ENCODE data around the gene PDGFA. TPM values are rescaled to one million over a fixed set of nuclear protein-coding genes. Genes with fewer than 3 reads are reported as not detected.

The PDGFA gene
- 33.7 and 37.0 TPM in 2 replicates for total RNA-seq (2014; rRNA removed)
- polyA plus RNA-seq (2012): 40.0 TPM

DNA sequence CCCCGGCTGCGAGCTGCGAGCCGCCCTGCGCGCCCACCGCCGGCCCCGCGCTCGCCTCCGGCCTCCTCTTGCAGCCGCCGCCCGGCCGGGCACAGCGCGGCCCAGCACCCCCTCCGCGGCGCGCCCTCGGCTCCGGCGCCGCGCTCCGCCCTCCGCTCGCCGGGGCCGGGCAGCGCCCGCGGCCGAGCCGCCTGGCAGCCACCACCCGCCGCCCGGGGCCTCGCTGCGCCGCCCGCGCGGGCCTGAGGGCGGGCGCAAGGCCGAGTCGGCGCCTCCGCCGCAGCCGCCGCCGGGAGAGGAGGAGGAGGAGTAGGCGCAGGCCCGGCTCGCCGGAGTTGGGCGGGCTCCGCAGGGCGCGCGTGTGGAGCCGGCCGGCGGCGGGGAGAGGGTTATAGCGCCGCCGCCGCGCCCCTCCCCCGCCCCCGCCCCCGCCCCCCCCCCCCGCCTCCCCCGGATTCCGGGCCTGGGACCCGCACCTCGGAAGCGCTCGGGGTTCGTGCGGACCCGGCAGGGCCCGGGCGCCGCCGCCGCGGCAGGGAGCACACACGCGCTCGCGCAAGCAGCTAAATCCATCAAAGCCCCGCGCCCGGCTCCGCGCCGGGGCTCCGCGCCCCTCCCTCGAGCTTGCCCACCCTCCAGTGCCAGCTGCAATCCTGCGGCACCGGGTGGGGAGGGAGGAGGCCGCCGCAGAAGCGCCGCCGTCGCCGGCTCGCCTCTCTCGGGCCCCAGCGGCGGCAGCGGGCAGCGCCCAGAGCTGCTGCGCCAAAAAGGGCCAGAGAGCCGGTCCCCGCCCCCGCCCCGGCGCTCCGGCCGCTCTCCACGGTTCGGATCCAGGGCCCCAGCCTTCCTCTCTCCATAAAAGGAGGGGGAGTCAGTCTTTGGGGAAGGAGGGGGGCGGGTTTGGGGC is at the start of gene PDGFA:
Gene PDGFA, minus strand, starts transcription at position 363 of the 907 bp plus-strand sequence. CDS start 845 bp downstream, outside the sequence.
- DNase-seq (ENCODE audit: low read depth): peak; percentile 80

DNA sequence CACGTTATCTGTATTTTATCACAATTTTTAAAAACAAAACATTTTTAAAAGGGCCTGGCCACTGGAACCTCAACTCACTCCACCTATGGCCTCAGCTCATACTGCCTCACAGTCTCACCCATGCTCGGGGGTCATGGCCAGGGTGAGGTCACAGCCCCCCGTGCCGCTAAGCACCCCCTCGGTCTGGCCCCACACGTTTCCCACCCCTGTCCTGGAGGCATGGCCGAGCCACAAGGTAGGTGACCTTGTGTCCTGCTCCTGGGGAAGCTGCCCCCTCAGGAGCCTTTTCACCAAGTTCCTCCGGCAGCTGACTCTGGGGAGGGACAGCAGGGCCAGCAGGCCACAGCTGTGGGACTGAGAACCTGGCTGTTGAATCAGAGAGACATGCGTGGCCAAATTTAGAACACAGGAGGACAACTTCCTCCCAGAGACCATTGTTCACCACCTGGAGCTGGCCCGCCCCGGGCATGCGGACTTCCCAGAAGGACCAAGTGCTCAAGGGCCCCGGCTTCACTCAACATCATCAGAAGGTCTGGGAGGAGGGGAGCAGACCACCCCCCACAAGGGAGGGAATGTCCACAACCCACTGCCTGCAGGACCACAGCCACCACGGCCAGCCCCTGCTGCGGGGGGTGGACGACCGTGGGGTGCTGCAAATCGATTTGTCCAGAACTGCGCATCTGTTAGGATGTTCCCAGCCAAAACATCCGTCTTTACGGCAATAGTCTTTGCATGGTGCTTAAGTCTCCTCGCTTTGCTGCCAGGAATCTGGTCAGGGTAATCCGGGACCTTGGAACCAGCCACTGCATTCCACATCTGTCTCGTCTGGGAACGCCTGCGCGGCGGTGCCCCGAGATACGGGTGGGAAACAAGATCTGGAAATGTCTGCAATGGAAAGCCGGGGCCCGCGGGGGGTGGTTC is 48.6 kb upstream of the PDGFA start:
- peak; percentile 42 for DNase-seq (ENCODE audit: low read depth)

DNA sequence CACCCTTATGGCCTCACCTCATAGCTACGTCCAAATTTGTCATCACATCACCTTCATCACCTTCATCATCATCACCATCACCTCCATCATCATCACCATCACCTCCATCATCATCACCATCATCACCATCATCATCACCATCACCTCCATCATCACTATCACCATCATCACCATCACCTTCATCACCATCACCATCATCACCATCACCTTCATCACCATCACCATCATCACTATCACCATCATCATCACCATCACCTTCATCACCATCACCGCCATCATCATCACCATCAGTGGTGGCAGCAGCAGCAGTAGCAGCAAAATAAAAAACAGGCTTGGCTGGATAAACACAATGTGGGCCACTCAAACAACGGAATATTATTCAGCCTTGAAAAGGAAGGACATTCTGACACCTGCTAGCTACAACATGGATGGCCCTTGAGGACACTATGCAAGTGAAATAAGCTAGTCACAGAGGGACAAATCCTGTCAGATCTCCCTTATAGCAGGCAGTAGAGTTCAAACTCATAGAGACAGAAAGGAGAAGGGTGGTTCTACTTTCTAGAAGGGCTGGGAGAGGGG is 47.7 kb upstream of the PDGFA start:
- no peak for DNase-seq (ENCODE audit: low read depth)

DNA sequence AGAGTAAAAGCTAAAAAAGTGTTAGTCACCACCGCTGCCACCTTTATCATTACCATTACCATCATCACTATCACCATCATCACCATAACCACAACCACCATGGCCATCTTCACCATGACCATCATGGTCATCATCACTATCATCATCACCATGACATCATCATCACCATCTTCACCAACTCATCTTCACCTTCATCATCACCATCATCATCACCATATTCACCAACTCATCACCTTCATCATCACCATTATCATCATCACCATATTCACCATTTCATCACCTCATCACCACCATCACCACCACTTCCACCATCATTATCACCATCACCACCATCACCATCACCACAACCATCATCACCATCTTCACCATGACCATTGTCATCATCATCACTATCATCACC is 46.5 kb upstream of the PDGFA start:
- DNase-seq (ENCODE audit: low read depth): no peak

DNA sequence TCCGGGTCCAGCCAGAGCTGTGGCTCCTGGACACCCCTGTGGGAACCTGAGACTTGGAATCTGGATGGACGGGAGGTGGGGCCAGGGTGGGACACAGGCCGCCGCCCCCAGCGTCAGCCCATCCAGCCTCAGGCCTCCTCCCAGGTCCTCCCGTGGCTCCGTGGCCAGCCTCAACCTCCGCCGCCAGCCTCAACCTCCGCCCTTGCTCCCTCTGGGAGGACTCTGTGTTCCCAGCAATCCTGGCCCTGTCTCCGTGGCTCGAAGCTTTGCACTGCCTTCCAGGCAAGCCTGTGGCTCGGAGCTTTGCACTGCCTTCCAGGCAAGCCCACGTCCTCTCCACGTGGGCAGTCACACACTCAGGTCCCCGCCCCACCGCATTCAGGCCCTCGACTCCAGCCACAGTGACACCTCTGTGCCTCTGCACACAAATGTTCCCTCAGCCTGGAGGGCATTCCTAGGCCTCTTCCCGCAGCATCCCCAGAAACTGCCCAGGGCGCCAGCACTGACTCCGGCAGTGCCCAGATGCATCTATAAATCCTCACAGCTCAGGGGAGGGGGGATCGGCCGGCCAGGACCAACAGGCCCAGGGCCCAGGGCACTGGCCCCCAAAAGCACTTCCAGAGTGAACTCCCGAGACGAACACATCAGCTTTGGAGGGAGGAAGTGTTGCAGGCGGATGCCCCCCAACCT is 44.7 kb upstream of the PDGFA start:
- DNase-seq (ENCODE audit: low read depth): no peak

DNA sequence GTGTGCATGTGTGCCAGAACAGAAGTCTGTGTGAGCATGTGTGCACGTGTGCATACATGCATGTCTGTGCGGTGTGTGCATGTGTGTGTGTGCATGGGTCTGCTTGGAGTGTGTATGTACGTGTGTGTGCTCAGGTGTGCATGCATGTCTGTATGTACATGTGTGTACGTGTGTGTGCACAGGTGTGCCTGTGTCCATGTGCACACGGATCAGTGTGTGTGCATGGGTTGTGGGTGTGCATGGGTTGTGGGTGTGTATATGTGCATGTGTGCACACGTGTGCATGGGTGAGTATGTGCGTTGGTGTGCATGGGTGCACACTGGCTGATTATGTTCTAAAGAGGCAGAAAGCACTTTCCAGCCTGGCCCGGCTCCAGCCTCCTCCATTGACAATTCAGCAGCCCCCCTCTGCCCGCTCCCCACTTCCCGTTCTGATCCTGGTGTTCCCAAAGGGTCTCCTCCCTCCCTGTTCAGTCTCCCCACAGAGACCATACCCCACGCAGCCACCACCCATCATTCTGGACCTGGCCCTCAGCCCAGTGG is 44.1 kb upstream of the PDGFA start:
- DNase-seq (ENCODE audit: low read depth): no peak

DNA sequence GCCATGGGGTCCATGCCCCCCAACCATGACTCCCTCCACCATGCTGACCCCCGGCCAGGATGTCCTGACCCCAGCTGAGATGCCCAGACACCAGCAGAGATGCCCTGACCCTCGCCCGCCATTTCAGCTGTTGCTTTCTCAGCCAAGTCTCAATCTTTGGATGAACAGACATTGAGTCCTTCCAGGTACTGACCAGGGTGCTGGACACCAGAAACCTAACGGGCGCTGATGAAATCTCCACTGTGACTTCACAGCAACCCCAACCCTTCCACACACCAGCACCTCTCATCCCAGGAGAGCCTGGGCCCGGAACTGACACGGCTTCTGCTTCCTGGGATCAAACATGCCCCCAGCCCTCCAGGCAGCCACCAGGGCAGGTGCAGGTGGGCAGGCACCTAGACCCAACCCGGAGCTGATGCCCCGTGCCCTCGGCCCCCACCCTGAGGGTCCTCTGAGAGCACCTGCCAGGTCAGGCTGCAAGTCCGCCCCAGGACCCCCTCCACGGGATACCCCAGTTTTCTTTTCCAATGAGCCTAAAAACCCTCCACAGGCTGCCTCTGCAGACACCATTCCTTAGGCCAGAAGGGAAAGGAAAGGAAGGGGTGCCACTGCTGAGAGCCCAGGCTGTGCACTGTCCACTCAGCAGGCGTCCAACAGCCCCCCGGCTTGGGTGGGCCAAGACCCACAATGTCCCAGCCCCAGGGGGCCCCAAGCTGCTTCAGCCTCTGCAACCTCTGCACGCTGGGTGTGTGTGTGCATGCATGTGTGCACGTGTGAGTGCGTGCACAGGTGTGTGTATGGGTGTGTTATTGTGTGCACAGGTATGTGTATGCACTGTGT is 43.4 kb upstream of the PDGFA start:
- no peak for DNase-seq (ENCODE audit: low read depth)

DNA sequence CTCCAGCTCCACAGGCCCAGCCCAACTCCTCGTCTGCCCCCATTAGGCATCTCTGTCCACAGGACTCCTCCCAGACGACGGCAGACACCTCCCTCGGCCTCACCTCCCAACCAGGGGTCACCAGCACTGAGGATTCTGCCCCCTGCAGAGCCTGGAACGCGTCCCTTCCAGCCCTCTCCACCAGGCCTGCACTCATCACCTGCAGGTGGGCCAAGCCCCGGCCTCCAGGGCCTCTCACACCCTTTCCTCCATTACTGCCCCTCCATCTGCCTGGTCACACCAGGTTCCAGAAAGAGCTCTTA is 42.7 kb upstream of the PDGFA start:
- no peak for DNase-seq (ENCODE audit: low read depth)

DNA sequence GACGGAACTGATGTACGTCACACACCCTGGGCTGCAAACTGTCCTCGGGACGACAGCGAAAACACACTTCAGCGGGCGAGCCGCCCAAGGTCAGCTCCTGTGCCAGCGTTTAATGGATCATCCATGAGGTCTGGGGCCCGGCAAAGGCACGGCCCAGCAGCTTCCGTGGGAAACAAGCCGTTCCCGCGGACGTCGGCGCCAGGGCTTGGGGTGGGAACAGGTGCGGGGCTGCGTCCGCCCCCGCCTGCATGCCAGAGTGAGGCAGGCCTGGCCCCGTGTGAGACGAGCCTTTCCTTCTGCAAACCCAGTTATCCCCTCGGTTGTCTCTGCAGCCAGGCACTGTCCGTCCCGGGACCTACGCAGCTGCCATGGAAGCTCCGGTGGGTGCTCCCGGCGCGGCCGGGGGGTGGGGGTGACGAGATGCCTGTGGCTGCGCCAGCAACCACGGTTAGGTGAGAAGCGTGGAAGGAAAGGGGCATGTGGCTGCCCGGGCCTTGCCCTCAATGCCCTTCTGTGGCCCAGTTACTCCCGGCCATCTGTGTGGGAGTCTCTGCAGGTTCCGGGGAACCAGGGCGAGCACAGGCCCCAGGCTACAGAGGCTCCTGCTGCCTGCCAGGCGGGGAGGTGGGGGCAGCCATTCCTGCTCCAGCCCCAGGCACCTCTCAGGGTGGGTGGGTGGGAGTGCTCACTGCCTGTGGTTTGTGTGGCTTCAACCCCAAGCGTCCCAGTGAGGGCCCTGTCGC is 42.2 kb upstream of the PDGFA start:
- DNase-seq (ENCODE audit: low read depth): peak; percentile 79

DNA sequence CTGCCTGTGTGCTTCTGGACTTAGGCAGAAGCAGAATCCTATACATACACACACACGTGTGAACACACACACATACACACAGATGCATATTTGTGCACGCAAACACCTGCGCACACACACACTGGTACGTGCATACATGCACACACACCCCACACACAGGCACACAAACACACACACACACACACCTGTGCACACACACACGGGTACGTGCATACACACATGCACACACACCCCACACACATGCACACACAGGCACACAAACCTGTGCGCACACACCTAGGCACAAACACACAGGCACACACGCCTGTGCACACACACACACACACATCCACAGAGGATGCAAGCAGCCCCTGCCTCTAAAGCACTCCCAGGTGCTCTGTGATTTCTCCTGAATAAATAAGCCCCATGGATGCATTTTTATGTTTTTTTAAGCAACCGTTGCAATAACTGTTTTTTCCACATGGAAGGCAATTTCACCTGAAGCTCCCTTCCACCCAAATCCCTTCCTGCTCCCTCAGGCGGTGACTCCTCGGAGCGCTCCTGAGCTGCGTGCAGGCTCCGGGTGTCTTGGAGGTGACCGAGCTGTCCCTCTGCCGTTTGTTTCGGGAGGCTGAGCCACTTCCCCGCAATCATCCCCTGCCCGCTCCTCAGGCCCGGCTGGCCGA is 41.5 kb upstream of the PDGFA start:
- no peak for DNase-seq (ENCODE audit: low read depth)

DNA sequence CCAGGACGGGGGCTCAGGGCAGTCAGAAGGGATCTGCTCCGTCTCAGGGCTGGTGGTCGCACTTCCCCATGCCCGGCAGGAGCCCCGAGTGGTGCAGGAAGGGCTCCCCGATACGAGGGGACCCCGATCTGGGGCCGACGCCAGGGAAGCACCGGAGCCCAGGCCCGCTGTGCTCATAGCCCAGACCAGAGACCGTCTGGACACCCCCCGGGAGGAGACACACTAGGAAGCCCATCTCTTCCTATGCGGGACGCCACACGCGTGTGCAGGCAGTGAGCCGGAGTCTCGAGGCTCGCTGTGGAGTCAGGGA is 39.7 kb upstream of the PDGFA start:
- DNase-seq (ENCODE audit: low read depth): no peak

DNA sequence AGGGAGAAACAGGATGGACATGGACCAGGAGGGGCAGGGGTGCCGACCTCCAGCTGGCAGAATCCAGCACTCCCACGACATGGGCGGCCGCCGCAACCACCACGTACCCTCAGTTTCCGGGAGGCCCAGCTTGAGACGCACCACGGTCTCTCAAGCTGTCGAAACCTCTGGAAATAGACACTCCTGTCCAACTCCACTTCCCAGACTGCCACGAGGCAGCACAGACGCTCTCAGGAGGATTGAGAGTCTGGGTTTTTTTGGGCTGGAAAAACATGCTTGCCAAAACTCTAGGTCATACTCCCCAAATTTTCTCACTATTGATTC is 37.9 kb upstream of the PDGFA start:
- no peak for DNase-seq (ENCODE audit: low read depth)

DNA sequence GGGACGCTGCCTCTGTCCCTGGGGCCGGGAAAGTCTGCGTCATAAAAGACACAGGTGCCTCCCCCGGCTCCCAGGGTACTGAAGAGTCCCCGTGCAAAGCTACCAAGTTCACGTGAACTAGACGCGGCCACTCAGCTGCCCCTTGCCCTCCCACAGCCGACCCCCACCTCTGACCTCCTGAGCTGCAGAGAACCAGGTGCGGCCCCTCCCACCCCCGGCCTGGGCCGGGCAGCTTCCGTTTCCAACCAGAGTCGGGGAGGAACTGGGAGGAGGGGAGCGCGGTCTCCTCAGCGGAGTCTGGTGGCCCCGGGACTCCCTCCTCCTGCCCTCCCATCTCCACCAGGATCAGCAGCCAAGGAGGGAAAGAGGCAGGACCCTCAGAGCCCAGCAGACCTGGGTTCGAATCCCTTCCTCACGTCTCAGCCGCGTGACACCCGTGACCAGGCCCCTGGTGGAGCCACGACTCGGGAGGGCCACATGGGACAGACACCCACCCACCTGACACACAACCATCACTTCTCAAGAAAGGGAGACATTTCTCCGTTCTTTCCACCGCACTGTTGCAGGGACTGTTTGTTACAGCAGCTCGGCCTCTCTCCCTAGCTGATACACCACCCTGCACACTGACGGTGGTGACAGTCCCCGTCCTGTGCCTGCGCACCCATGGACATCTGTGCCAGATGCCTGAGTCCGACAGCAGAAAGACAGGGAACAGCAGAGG is 37.4 kb upstream of the PDGFA start:
- DNase-seq (ENCODE audit: low read depth): no peak

DNA sequence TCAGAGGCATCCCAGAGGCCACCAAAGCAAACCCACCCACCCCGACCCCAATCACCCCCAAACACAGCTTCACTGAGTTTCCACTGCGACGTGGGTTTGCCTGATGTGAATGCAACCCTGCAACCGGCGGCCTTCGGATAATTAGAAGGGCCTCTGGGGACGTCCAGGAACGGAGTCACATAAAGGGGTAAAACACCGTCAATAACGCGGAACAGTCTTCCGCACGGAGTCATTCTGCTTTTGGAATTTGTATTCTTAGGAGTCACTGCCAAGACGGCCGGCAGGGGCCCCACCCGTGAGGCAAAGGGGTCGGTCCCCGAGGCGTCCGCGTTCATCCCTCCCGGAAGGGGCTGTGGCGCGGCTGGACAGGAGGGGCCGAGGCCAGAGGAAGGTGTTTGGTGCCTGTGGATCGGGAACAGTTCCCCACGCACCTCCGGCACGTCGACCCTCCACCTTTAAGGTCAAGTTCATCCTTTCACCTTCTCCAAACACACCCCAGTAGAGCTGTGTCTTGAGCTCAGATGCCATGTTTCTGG is 36.7 kb upstream of the PDGFA start:
- no peak for DNase-seq (ENCODE audit: low read depth)

DNA sequence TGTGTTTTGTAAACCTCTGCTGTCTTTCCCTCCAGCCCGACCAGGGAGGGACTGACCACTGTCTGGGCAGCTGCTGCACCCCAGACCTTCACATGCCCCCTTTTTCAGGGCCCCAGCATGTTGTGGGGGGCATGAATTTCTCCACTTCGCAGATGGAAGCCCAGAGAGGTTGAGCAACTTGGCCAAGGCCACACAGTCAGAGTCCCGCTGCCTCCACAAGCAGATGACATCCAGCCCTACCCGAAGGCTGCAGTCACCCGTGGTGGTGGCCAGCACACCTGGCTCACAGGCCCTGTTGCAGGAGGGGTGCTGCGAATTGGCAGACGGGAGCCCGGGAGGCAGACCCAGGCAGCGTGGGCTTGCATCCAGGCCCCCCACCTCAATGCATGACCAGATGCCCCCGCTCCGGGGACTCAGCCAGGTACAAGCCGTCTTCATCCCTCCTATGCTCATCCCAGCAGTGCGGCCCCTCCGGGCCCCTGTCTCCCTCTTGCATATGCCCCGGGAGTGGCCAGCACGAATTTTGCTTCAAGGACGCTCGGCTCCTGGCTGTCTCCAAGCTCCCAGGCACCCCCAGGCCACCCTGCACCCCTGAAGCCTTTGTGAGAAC is 36.0 kb upstream of the PDGFA start:
- DNase-seq (ENCODE audit: low read depth): no peak

DNA sequence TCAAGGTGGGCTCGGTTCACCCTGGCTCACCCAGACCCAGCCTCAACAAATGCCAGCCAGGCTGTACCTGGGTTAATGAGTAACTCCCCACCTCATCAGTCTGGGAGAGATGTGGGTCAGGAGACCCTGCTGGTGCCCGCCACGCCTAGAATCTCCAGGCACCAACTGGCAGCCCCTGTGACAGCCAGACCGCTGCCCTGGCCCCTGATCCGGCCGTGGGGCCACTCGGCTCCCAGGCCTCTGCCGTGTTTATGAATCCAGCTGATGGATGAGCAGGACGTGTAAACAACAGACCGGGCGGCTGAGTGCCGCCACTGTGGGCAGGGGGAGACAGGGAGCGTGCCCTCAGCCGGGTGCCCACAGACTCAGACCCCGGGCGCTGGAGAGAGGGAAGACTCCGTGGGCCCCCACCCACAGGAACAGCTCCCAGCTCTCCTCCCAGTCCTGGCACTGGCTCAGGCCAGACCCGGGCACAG is 34.0 kb upstream of the PDGFA start:
- DNase-seq (ENCODE audit: low read depth): no peak

DNA sequence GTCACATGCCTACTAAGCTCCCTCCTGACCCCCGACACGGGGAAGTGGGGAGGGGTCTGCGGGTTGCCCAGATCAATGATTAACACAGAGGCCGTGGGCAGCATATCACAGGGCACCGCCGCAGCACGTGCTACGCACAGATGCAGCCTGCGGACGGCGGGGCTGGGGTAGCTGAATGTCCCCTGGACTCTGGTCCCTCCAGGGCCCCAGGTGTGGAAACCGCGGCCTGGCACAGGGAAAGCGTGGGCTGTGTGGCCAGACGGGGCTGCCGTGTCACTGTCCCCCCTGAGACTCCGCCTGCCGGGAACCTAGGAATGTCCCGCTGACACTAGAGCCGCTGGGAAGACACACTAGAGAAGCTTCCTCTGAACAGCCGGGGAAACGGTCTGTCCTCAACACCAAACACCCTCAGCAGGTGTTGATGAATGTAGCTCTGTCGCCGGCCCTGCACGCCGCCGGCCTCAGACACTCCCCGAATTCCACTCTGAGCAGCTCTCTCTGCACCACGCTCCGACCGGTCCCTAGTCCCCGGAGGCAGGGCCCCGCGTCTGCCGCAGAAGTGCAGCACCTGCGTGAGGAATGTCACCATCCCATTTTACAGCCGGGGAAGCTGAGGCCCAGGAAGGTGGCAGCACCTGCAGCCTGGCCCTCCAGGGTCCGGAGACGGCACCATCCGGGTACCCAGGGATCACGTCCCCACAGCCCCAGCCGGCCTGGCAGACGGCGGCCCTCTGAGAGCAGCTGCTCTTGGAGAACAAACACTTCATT is 33.4 kb upstream of the PDGFA start:
- DNase-seq (ENCODE audit: low read depth): no peak
